Liver (tissue), 9 donors: ENCODE results near the gene ZFYVE19. TPM values are rescaled to one million over a fixed set of nuclear protein-coding genes. Genes with fewer than 3 reads are reported as not detected.
A peak's percentile ranks its signal among the peaks of the same experiment; 100 is the strongest.

Experiments used
- DNase-seq: peaks from one replicate; pipeline ENCODE4 v3.0.0-alpha.2; 2017; ENCODE audit warnings: low spot score
- H3K27ac ChIP-seq, 2 donors: one replicate each; pipeline ENCODE4 v1.7.0; 2013; ENCODE audit warnings: inconsistent platforms in 2 of 2, low read length in 2 of 2, control low read depth in 1 of 2, low read depth in 1 of 2, mild to moderate bottlenecking in 1 of 2
- H3K27me3 ChIP-seq, 4 donors: one replicate each; pipeline versions ENCODE4 v1.6.1 to v1.7.0; 2013; ENCODE audit warnings: low read length in 3 of 4, inconsistent platforms in 1 of 4, mild to moderate bottlenecking in 1 of 4, moderate library complexity in 1 of 4; ENCODE audit not compliant: control insufficient read depth in 4 of 4, insufficient read depth in 4 of 4
- H3K36me3 ChIP-seq, 4 donors: one replicate each; pipeline versions ENCODE4 v1.6.1 to v1.7.0; 2013; ENCODE audit warnings: low read length in 3 of 4, mild to moderate bottlenecking in 3 of 4, low read depth in 1 of 4, moderate library complexity in 1 of 4; ENCODE audit not compliant: control insufficient read depth in 4 of 4, insufficient read depth in 3 of 4
- H3K4me1 ChIP-seq, 4 donors: one replicate each; pipeline versions ENCODE4 v1.6.1 to v1.7.0; 2013; ENCODE audit warnings: low read length in 3 of 4, mild to moderate bottlenecking in 3 of 4, moderate library complexity in 1 of 4; ENCODE audit not compliant: control insufficient read depth in 4 of 4, insufficient read depth in 4 of 4
- H3K4me3 ChIP-seq, 3 donors: one replicate each; pipeline versions ENCODE4 v1.6.1 to v1.7.0; 2013; ENCODE audit warnings: low read length in 3 of 3, control low read depth in 1 of 3, low read depth in 1 of 3, mild to moderate bottlenecking in 1 of 3
- H3K9ac ChIP-seq, 2 donors: one replicate each; pipeline ENCODE4 v1.7.0; 2013; ENCODE audit warnings: low read length in 2 of 2, mild to moderate bottlenecking in 2 of 2, moderate library complexity in 2 of 2, control low read depth in 1 of 2, low read depth in 1 of 2
- H3K9me3 ChIP-seq, 4 donors: one replicate each; pipeline versions ENCODE4 v1.6.1 to v1.7.0; 2013; ENCODE audit warnings: low read length in 3 of 4; ENCODE audit not compliant: control insufficient read depth in 4 of 4
- EGR1 ChIP-seq, 2 donors: IDR thresholded peaks; 2 replicates each; pipeline ENCODE4 v1.6.1; 2016 to 2018; ENCODE audit warnings: antibody characterized with exemption in 2 of 2, low read depth in 2 of 2
- FOXA2 ChIP-seq: IDR thresholded peaks from 2 replicates; pipeline ENCODE4 v1.6.1; 2016; ENCODE audit warnings: antibody characterized with exemption
- GABPA ChIP-seq, 2 donors: IDR thresholded peaks in 1 of 2; conservative IDR thresholded peaks in 1 of 2; 2 replicates each; pipeline ENCODE4 v1.6.1; 2016; ENCODE audit warnings: antibody characterized with exemption in 2 of 2, mild to moderate bottlenecking in 1 of 2, moderate library complexity in 1 of 2
- HNF4G ChIP-seq: IDR thresholded peaks from 2 replicates; pipeline ENCODE4 v1.6.1; 2016; ENCODE audit warnings: antibody characterized with exemption
- JUND ChIP-seq, 2 donors: IDR thresholded peaks; 2 replicates each; pipeline ENCODE4 v1.6.1; 2016; ENCODE audit warnings: antibody characterized with exemption in 2 of 2
- RAD21 ChIP-seq, 2 donors: IDR thresholded peaks; 2 replicates each; pipeline ENCODE4 v1.6.1; 2016; ENCODE audit warnings: antibody characterized with exemption in 2 of 2, mild to moderate bottlenecking in 2 of 2
- SP1 ChIP-seq: IDR thresholded peaks from 2 replicates; pipeline ENCODE4 v1.6.1; 2018; ENCODE audit warnings: antibody characterized with exemption, mild to moderate bottlenecking
- TAF1 ChIP-seq: conservative IDR thresholded peaks from 2 replicates; pipeline ENCODE4 v1.6.1; 2016; ENCODE audit warnings: antibody characterized with exemption, mild to moderate bottlenecking
- WGBS: extraction: QIAGEN DNeasy Blood & Tissue Kit; methylation state at CpG from one replicate; pipeline ENCODE4 v1.1.7; 2013; 5-methylcytosine and 5-hydroxymethylcytosine counted together
- polyA plus RNA-seq, 2 donors: library from polyadenylated mRNA; stranded (reverse) in 1 of 2; unstranded in 1 of 2; fragments of 200-250 nt in 1 of 2; fragments of >200 nt in 1 of 2; fragmentation: Nextera tagmentation in 1 of 2; extraction: Ambion mirVana in 1 of 2; gene quantifications; one replicate each; pipeline versions ENCODE4 v1.2.1 to v1.2.3, GENCODE V29; 2013 to 2015
- total RNA-seq, 2 donors: library from RNA; depleted of rRNA; stranded (reverse); fragments of >200 nt; gene quantifications; one replicate each; pipeline ENCODE4 v1.2.3, GENCODE V29; 2014
- TF ChIP-seq, protein P1 (sequence below): IDR thresholded peaks from 2 replicates; pipeline ENCODE4 v1.6.1; 2016; ENCODE audit warnings: antibody characterized with exemption
- TF ChIP-seq, protein P2 (sequence below): IDR thresholded peaks from 2 replicates; pipeline ENCODE4 v1.6.1; 2016; ENCODE audit warnings: antibody characterized with exemption, mild to moderate bottlenecking
- TF ChIP-seq, protein P3 (sequence below): fragments of 150-350 bp; IDR thresholded peaks from 2 replicates; pipeline ENCODE4 v1.5.1; 2017; ENCODE audit warnings: improper control_type of control experiment, low read depth, low read length; ENCODE audit not compliant: missing input control
- donor health status: healthy.
- donor health status: healthy.
- donor health status: healthy.
- donor health status: healthy.
- donor health status: healthy.

ZFYVE19 gene
- total and polyA plus RNA-seq, 4 donors: 10.4 to 41.2 (median 19.7) TPM

DNA sequence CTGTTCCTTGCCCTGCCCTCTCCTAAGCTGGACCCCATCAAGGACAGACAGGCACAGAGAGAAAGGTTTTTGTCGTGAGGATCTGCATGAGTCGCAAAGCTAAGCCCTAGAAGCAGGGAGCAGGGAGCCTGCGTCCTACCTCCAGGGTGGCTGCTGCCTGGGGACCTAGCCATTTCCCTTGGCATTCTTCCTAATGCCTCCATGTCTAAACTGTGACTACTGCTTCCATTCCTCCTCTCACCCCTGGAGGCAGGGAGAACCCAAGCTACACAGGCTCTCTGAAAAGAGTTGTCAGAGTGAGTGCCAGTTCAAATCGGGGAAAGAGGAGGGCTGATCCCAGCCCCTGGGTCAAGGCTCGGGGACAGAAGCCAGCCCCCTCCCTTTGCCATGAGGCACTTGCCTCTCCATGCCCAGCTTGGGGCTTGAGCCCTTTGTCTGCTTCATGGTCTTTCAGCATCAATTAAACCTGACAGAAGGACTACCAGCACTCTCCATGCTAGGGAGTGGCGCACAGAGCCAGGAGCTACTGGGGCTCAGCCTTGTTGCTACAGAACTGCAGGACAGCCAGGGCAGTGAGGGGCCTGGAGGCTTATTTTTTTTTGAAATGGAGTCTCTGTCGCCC is 40.6 kb upstream of the ZFYVE19 start:
- no peak overlapping the region for H3K4me3 ChIP-seq
- H3K27ac ChIP-seq: peak overlapping the region in 1 of 2 donors; percentile 89
- TF ChIP-seq HNF4G: no peak
- no peak for TF ChIP-seq TAF1
- no peak for TF ChIP-seq GABPA (IDR thresholded peaks at IDR 0.05 in 1 of 2, conservative IDR thresholded peaks at IDR 0.05 in 1 of 2)
- TF ChIP-seq, protein P1, sequence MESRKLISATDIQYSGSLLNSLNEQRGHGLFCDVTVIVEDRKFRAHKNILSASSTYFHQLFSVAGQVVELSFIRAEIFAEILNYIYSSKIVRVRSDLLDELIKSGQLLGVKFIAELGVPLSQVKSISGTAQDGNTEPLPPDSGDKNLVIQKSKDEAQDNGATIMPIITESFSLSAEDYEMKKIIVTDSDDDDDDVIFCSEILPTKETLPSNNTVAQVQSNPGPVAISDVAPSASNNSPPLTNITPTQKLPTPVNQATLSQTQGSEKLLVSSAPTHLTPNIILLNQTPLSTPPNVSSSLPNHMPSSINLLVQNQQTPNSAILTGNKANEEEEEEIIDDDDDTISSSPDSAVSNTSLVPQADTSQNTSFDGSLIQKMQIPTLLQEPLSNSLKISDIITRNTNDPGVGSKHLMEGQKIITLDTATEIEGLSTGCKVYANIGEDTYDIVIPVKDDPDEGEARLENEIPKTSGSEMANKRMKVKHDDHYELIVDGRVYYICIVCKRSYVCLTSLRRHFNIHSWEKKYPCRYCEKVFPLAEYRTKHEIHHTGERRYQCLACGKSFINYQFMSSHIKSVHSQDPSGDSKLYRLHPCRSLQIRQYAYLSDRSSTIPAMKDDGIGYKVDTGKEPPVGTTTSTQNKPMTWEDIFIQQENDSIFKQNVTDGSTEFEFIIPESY: no peak
- no peak for TF ChIP-seq FOXA2
- TF ChIP-seq, protein P2, sequence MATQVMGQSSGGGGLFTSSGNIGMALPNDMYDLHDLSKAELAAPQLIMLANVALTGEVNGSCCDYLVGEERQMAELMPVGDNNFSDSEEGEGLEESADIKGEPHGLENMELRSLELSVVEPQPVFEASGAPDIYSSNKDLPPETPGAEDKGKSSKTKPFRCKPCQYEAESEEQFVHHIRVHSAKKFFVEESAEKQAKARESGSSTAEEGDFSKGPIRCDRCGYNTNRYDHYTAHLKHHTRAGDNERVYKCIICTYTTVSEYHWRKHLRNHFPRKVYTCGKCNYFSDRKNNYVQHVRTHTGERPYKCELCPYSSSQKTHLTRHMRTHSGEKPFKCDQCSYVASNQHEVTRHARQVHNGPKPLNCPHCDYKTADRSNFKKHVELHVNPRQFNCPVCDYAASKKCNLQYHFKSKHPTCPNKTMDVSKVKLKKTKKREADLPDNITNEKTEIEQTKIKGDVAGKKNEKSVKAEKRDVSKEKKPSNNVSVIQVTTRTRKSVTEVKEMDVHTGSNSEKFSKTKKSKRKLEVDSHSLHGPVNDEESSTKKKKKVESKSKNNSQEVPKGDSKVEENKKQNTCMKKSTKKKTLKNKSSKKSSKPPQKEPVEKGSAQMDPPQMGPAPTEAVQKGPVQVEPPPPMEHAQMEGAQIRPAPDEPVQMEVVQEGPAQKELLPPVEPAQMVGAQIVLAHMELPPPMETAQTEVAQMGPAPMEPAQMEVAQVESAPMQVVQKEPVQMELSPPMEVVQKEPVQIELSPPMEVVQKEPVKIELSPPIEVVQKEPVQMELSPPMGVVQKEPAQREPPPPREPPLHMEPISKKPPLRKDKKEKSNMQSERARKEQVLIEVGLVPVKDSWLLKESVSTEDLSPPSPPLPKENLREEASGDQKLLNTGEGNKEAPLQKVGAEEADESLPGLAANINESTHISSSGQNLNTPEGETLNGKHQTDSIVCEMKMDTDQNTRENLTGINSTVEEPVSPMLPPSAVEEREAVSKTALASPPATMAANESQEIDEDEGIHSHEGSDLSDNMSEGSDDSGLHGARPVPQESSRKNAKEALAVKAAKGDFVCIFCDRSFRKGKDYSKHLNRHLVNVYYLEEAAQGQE: no peak
- TF ChIP-seq SP1: no peak
- TF ChIP-seq, protein P3, sequence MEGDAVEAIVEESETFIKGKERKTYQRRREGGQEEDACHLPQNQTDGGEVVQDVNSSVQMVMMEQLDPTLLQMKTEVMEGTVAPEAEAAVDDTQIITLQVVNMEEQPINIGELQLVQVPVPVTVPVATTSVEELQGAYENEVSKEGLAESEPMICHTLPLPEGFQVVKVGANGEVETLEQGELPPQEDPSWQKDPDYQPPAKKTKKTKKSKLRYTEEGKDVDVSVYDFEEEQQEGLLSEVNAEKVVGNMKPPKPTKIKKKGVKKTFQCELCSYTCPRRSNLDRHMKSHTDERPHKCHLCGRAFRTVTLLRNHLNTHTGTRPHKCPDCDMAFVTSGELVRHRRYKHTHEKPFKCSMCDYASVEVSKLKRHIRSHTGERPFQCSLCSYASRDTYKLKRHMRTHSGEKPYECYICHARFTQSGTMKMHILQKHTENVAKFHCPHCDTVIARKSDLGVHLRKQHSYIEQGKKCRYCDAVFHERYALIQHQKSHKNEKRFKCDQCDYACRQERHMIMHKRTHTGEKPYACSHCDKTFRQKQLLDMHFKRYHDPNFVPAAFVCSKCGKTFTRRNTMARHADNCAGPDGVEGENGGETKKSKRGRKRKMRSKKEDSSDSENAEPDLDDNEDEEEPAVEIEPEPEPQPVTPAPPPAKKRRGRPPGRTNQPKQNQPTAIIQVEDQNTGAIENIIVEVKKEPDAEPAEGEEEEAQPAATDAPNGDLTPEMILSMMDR: no peak
- no peaks in the 10 kb centered on the region for H3K9me3 ChIP-seq
- H3K36me3 ChIP-seq: peaks cover 0 to 20% (median 5%) of the 10 kb centered on the region in 4 donors
- WGBS: 78% methylated on average over 7 of the region's 7 CpGs
- peaks cover 8 to 61% (median 34%) of the 10 kb centered on the region in 4 donors for H3K4me1 ChIP-seq
- no peak overlapping the region for H3K9ac ChIP-seq
- H3K27me3 ChIP-seq: no peaks in the 10 kb centered on the region
- DNase-seq: no peak

DNA sequence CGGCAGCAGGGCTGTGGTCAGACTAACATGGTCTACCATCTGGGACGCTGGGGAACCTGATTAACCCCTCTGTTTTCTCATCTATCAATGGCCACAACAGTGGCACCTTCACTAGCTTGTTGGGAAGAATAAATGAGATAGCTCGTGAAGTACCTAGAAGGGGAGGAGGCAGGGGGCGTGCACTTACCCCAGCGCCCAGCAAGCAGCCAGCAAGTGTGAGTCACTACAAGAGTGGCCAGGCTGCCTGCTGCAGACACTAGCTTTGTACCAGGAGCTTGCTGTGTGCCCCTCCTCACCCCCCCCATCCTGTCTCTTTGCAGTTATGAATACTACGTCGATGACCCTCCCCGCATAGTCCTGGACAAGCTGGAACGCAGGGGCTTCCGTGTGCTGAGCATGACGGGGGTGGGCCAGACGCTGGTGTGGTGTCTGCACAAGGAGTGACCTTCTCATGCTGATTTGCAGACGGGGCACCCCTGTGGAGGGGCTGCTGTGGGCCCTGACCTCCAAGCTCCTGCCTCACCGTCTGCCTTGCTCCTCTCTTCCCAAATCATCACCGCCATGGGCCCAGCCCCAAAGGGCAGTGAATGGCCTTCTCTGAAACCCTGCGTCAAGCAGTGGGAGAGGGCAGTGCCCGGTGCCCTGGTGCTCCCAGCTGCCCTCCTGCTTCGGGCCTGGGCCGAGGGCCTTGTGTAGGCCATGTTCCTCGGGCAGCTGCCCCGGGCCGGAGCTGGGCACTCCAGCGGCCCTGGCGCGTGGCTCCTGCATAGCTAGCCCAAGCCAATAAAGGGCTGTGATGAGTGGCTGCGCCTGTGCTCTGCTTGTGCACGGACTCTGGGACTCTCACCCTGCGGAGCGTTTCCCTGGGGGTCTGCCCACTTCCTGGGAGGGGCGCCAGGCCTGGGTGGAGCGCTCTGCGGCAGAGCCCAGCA is 39.7 kb upstream of the ZFYVE19 start:
- WGBS: 91% methylated on average over 32 of the region's 32 CpGs
- H3K36me3 ChIP-seq: peaks cover 0 to 20% (median 5%) of the 10 kb centered on the region in 4 donors
- H3K9me3 ChIP-seq: no peaks in the 10 kb centered on the region
- no peak overlapping the region for H3K27ac ChIP-seq
- no peak for DNase-seq
- no peak overlapping the region for H3K4me3 ChIP-seq
- H3K4me1 ChIP-seq: peaks cover 10 to 70% (median 42%) of the 10 kb centered on the region in 4 donors
- H3K9ac ChIP-seq: no peak overlapping the region
- H3K27me3 ChIP-seq: no peaks in the 10 kb centered on the region
- TF ChIP-seq, protein P2: no peak
- TF ChIP-seq, protein P3: no peak
- TF ChIP-seq, protein P1: no peak
- TF ChIP-seq JUND (IDR thresholded peaks at IDR 0.05) (no peak), TAF1 (no peak), SP1 (no peak), RAD21 (IDR thresholded peaks at IDR 0.05) (no peak), FOXA2 (no peak), EGR1 (IDR thresholded peaks at IDR 0.05; ENCODE audit: low read depth in 2 of 2) (no peak)
